Peyer's patch (tissue), 4 donors: ENCODE data around the gene FAM151A.

ENCODE experiments used
- POLR2A ChIP-seq, 2 donors: fragments of 450-650 bp; IDR thresholded peaks; one replicate each; pipeline ENCODE4 v1.5.1; 2017; ENCODE audit warnings: antibody characterized with exemption in 2 of 2, mild to moderate bottlenecking in 2 of 2, moderate library complexity in 2 of 2
- TF ChIP-seq, protein P1 (sequence below), 6 experiments: fragments of 450-650 bp in 4 of 6; fragments of 200-600 bp in 2 of 6; sonication (generic) in 1 of 6; IDR thresholded peaks; one replicate each; pipeline ENCODE4 v1.5.1; 2017 to 2019; ENCODE audit warnings: antibody characterized with exemption in 6 of 6, mild to moderate bottlenecking in 3 of 6, moderate library complexity in 1 of 6

DNA sequence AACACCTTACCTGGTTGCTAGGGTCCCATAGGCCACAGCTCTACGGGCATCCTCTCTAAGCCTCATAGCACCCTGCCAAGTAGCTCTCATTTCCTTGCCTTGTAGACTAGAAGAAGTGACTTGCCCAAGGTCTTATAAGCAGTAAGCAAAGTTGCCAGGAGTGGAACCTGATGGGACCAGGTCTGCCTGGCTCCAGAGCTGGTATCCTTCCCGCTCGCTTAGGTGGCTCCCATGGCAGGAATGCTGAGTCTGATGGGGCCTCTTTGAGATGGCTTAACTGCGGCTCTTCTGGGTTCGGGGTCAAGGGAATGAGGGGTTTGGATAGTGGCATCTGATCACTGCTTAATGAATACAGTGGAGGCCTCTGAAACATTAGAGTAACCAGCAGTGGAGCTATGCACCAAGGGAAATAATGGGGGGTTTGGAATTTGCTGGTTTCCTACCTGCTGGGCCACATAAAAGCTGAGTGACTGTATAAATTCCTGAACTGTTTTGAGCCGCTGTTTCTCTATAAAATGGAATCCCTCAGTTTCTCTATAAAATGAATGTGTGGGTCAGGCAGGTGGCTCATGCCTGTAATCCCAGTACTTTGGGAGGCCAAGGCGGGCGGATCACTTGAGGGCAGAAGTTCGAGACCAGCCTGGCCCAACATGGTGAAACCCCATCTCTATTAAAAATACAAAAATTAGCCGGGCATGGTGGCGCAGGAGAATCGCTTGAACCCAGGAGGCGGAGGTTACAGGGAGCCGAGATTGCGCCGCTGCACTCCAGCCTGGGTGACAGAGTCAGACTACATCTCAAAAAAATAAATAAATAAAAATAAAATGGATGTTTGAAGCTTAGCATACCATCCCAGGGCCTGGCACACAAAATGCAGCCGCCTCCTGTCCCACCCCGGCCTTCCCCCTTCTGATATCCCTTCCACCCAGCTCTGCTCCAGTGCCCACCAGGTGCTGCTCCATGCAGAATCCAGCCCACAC, 12.4 kb downstream of the FAM151A start:
- TF ChIP-seq, protein P1, sequence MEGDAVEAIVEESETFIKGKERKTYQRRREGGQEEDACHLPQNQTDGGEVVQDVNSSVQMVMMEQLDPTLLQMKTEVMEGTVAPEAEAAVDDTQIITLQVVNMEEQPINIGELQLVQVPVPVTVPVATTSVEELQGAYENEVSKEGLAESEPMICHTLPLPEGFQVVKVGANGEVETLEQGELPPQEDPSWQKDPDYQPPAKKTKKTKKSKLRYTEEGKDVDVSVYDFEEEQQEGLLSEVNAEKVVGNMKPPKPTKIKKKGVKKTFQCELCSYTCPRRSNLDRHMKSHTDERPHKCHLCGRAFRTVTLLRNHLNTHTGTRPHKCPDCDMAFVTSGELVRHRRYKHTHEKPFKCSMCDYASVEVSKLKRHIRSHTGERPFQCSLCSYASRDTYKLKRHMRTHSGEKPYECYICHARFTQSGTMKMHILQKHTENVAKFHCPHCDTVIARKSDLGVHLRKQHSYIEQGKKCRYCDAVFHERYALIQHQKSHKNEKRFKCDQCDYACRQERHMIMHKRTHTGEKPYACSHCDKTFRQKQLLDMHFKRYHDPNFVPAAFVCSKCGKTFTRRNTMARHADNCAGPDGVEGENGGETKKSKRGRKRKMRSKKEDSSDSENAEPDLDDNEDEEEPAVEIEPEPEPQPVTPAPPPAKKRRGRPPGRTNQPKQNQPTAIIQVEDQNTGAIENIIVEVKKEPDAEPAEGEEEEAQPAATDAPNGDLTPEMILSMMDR (IDR thresholded peaks at IDR 0.05) = no peak
- TF ChIP-seq POLR2A (IDR thresholded peaks at IDR 0.05) = no peak
